NOMO-1 (cell line): Measurements from ENCODE around the gene TGFB2.

Experiments used
- DNase-seq, 2 experiments: peaks; one replicate each; lab custom pipeline; 2025; ENCODE audit not compliant: unreplicated experiment in 2 of 2; lab: John Stamatoyannopoulos, UW

The TGFB2 gene

DNA sequence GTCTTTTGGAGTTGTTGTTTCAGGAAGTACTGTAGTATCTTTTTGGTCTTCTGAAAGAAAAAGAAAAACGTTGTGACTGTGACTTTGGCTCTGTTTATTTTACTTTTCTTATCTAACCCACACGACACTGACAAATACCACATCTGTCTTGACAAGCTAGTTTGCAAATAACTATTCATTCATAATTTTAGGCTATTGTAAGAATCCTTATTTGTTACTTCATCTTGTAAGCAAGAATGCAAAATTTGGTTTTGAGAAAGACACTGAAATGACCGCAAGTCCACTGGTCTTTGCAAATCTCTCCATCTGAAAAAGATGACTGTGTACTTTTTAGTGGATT, 12.7 kb downstream of the TGFB2 start:
- DNase-seq, result no peak

DNA sequence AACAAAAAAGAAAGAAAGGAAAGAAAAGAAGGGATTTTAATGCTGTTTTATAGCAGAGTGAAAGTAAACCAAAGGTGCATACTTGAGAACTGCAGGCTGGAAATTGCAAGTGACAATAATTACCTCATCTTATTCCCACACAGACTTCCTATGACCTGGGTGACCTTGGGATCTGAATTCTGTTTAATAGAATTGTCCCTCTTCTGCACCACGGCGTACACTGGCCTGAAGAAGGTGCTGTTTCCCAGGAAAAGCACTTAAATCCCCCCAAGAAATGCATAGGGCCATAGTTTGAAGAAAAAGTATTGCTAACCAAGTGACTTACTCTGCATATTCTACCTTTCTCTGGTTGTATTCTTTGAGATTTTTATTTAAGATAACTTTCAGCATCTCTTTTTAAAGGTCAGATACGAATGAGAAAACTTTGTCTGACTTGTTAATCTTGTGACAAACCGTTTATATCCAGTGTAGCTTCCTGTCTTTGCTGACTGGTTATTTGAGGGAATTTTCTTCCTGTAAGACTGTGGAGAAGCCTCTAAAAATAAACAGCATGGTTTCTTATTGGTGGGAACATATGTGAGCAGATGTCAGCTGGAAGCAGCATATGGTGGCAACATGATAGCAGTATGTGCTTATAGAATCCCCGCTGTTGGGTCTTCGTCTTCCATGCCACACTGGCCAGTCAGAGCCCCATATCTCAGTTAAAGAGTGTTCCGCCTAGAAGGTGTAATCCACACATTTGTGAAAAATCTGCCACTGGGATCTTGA, 16.3 kb downstream of the TGFB2 start:
- DNase-seq, result no peak

DNA sequence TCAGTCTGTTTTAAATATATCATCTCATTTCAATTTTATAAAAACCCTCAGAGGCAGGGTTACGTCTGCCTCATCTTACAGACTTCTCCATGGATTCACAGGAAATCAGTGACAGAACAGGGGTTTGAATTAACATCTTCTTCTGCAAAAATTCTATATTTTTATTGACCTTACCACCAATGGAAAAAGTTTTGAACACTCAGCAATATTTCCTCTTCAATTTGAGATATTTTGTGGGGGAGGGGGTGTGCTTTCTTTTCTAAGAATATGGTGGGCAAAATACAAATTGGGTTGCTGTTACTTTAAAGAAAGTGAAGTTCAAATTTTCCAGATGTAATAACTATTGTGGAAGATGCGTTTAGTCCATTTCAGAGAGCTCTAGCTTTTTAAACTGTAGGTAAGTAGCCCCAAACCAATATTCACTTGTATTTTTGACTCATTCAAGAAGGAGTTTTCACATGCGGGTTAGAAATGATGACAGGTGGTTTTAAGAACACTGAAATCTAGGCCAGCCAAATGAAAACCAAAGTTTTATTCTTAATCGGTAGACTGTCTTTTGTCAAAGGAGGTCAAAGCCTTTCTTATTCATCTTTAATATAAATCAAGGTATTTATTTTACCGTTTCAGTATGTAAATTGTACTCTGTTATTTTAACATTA, 17.4 kb downstream of the TGFB2 start:
- no peak for DNase-seq

DNA sequence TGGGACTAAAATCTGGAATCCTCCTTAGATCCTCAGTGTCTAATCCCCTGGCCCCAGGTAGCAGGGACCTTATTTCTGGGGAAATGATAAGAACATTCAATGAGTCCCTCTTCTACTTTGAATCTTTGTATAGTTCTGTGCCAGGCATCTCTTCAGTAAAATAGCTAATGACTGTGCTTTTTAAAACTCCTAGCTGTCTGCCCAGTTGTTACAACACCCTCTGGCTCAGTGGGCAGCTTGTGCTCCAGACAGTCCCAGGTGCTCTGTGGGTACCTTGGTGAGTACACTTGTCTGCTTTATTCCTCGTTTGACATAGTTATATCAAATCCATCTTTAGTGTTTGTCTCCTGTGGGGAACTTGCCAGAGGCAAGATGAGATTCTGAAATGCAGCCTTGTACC, 18.0 kb downstream of the TGFB2 start:
- no peak for DNase-seq

DNA sequence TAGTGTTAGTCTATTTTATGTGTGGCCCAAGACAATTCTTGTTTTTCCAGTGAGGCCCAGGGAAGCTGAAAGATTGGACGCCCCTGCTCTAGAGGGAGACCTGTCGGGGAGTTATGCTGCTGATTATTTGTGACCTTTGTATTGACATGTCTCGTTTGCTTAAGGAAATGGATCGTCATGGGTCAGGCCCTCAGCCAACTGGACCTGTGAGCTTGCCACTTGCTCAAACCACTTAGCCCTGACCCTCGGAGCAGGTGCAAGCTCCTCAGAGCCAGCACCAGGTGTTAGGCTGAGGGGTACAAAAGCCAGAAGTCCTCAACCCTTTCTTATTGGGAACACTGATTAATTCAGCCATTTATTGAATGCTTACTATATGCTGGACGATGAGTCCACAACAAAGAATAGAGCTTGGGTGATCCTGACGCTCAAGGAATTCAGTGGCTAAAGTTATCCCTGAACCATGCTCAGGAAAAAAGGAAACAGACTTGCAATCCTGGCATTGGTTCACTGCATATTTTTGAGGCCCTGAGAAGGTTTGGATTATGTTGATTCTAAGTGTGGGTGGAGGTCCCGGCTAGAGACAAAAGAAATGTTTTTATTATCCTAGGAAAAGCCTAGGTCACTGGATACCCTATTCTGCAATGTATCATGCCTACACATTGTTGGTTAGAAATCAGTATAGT, 19.0 kb downstream of the TGFB2 start:
- no peak for DNase-seq

DNA sequence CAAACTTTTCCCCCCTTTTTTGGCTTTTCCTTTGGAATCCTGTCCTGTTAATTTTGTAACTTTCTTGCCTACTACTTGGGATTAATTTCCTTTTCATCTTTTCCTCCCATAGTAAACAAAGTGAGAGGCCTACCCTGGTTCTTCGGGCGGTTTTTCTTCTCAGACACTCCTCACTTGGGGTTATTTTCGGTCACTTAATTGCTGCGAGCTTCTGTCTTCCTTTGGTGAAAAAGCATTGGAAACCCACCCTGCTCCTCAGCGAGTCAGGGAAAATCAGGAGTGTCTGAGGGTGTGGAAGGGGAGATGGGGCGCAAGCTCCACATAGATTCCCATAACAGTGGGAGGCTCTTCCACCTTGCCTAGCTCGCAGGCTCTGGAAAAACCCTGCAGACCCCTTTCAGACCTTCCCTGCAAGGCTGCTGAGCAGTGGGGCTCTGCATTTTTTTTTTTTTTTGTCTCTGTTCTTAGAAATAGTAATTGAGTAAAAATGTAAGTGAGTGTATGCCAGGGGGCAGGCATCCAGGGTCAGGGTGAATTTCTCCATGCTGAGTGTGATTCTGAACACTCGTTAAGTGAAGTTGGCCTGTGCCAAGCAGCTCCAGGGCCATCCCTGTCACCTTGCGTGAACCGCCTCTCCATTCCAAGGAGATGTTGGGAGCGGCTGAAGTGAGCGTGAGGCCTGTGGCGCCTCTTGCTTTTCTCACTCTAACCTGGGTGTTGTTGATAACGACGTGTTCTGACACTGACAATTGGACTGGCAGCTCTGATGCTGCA, 20.3 kb downstream of the TGFB2 start:
- DNase-seq, result no peak

DNA sequence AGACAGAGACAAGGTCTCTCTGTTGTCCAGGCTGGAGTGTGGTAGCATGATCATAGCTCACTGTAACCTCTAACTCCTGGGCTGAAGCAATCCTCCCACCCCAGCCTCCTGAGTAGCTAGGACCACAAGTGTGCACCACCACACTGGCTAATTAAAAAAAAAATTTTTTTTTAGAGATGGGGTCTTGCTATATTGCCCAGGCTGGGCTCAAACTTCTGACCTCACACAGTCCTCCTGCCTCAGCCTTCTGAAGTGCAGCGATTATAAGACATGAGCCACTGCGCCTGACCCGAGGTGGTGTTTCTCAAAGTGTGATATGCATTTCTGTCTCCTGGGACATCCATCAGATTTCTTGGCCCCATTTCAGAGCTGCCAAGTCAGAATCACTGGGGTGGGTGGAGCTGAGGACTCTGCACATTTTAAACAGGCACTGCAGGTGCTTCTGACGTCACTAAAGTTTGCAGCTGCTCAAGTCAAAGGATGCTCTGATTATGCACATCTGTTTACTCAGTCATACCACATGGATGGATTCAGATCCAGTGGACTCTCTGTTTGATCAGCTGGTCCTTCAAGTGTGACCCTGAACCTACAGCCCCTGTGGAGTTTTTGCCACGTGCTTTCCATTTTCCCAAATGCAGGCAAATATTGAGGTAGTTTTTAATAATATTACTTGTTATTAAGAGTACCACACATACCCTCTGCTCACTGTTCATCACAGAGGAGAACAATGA, 21.4 kb downstream of the TGFB2 start:
- no peak for DNase-seq

DNA sequence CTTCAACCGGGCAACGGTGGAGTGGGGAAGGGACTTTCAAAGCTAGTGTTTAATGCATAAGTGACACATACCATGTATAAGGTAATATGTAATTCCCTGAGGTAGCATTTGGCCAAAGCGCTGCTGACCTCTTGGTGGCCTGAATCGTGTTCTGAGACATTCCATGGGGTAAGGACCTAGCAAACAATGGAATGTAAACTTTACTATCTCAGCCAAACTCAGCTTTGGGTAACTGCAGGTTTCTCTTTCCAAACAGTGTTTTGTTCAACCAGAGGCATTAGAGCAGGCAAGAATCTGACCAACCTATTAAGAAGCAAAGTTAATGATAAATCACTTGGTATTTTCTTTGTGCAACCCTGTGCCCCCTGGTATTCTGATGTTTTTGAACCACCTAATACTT, 22.0 kb downstream of the TGFB2 start:
- no peak for DNase-seq

DNA sequence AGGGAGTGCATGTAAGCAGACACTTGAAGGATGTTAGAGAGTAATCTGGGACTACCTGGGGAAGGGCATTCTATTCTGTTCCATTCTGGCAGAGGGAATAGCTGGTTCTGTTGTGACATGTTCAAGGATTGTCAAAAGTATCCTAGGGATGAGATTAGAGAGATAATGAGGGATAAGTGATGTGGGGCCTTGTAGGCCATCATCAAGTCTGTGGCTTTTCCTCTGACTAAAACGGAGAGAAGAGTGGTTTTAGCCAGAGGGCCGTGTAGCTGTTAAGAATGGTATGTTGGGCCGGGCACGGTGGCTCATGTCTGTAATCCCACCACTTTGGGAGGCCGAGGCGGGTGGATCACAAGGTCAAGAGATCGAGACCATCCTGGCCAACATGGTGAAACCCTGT, 23.6 kb downstream of the TGFB2 start:
- DNase-seq, result no peak

DNA sequence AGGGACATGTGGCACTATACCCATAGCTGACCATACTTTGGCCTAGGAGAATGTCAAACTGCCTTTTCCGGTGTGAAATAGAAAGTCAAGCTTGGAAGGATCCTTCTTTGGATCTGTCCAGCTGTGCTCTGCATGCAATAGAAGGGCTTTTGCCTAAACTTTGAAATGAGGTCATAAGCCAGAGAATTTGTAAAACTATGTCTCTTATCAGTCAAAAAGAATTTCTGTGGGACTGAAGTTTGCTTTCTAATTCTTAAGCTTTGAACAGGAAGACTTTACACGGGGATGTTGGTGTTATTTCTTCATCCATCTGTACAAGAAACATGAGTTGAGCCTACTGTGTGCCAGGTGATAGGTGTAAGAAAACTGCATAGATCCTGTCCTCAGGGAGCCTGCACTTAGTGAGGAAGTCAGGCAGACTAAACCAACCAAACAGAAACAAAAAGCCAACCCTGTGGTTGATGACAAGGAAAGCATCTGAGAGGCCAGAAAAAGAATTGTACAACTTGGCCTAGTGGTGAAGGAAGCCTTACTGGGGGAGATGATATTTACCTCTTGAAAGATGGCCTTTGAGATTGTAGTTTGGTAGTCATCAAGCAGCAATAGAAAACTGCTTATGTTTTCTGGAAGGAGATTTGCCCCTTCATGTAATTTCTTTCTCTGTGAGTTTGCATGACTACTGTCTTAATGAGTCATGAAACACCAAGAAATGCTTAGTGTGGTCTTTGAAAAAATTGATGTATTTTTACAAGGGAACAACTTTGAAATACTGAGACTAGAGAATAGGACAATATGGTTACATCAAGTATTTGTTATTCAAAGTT, 24.8 kb downstream of the TGFB2 start:
- DNase-seq, result no peak

DNA sequence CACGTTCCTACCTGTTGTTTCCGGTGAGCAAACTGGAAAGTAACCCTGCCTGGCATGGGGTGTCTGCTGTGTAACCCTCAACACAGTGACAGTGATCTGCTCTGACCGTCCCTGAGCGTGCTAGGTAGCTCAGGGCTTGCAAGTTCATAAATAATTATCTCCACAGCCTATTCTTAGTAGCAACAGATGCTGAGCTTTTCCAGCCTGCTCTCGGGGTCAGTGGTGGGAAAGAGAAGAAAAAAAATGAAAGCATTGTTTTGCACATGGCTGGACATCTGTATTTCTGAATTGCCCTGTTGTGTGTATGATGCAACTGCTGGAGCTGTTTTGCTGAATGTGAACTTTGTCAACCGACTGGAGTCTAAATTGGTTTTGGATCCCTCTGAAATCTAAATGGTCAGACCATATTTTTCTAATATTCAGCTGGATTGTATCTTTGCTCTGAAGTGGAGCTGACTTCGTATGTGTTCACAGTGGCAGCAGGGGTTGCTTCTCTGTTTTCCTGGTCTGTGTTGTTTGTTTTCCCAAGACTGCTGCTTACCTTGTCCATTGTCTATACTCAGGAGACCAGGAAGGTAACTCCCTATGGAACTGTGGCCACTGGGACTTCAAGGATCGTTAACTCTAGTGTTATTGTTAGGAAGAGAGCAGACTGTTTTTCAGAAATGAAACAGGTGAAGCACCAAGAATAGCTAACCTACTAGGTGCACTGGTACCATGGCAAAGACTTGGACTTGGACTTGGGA, 27.0 kb downstream of the TGFB2 start:
- no peak for DNase-seq

DNA sequence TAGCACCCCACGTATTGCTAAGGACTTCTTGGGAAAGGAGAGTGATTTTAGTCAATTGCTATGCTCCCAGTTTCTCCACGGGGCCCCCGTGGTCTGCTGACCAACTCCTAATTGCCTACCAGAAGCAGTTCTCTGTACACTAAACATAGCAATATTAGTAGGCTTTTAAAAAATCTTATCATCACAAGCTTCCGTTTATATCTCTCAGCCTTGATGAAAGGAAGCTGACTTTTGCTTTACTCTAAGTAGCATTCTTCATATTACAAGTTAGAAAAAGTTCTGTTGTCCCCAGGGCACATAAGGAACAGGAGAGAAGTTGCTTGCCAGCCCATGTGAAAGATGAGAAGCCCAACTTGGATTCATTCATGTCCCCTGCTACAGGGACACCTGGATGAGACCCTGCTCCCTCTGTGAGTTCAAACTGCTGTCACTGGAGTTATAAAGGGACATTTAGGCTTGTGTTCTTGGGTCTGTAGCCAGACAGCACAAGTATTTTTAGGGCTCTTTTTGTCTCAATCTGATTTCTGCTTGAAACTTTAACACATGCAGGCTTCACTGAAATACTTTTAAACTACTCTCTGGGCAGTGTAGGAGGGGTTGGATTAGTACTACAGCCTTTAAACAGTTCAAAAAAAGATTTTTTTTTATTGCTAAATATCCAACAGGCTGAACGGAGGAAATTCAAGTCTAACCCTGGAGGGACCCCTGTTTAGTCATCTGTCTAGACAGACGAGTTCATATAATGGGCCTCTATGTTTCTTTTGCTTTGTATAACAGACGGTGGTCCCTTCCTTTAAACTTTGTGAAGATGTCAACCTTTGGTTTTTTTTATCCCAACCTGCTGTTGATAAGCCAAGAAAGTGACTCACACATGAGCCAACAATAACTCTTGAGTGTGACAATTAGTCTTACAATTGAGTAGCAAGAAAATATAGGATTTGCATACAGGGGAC, 29.5 kb downstream of the TGFB2 start:
- DNase-seq, result no peak

DNA sequence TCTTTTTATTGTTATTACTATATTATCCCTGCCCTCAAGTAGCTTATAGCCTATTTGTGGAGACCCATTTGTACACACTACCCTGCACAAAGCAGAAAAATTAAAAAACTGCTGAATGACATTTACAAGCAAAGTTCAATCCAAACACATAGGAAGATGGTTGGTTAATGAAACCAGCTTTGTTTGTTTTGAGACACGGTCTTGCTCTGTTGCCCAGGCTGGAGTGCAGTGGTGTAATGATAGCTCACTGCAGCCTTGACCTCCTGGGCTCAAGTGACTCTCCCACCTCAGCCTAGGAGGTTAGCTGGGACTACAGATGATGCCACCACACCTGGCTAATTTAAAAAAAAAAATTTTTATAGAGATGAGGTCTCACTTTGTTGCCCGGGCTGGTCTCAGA, 31.6 kb downstream of the TGFB2 start:
- no peak for DNase-seq

DNA sequence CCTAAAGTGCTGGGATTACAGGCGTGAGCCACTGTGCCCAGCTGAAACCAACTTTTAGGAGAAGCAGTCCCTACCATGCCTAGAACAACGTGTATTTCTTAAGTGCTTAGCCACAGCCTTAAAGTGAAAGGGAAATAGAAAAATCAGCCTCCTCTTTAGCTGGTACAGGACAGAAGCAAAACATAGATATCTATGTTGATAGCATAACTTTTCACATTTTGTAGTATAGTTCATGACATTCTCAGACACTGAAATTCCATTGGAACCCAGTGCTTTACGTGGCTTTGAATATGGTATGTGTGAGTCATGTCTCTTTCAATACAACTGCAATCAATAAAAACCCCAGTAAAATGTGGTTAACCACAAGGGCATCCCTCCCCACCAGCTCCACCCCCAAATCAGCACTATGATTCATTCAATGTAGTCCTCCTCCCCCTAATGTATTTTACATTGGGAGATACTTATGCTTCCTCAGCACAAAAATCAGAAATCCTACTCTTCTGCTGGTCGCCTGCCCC, 32.1 kb downstream of the TGFB2 start:
- peak; percentile 75 to 76 for DNase-seq

DNA sequence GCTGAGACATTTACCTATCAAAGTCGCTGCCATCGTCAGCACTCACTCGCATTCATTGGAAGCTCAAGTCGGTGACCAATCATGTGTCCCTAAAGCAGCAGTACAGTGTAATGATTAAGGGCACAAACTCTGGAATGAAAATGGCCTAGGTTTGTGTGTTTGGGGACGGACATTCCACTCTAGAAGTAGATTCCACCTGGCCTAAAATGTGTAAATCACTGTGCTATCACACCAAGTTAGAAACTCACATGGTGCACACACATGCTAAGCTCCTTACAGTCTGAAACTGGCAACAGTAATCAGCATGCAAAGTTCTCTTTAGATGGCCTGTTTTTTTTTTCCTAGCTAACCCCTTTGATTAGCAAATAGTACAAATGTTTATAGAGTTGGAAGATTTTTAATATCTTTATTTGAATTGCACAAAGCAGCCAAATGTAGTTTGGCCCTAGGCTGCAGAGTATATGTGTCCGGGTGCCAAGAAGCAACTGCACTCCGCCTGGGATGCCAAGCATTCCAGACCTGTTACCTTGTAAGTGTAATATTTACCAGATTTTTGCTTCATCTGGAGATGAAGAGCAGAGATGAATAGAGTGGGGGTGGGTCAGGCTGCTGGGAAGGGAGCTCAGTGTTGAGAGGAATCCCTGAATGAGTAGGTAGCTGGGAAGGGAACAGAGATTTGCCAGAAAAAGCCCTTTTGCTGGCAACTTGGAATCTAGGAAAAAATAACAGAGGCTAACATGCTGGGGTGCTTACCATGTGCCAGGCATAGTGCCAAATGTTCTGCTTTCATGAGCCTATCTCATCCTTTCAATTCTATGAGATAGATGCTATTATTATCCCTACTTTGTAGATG, 35.2 kb downstream of the TGFB2 start:
- DNase-seq, result no peak

DNA sequence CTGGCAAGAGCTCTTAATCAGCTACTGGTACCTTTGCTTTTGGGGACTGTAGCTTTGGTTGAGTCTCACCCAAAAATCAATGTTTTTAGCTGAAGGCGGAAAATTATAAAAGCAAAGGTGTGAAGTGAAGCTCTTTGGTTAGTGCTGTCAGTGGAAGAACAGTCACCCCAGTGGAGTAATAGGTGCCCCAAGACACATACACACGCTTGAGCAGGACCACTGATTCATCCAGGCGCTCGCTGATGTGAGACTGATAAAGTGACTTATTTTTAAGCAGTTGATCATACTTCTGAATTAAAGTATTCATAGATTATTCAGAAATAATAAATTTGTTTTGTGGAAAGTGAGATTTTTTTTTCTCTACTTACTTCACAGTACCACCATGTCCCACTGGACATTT, 37.1 kb downstream of the TGFB2 start:
- no peak for DNase-seq

DNA sequence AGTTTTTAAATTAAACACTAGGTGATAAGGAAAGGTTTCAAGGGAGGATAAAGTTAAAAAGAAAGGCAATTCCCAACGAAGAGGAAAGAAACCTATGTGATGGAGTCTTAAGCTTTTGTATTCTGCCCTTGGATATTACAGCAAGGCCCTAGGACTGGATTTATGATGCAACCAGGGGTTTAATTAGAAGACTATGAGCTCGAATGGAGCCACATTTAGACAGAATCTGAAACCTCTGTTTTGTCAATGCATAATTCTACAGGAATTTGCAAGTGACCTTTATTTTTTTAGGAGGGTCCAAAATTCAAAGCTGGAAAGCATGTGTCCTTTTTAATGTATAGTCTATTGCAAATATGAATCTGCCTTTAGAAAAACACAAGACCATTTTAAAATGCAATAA, 37.9 kb downstream of the TGFB2 start:
- no peak for DNase-seq
